NCI-H69 (cell line): ENCODE data around the gene NIM1K.
"Not testable (repeated sequence)": the region's sequence is repeated elsewhere in the genome, so short reads cannot be mapped to it uniquely, and the experiment has no call there.

ENCODE experiments used
- DNase-seq: peaks from one replicate; lab custom pipeline; 2025; lab: John Stamatoyannopoulos, UW

The NIM1K gene

GRCh38 chr5:43230707-43231106 lies 38.7 kb downstream of the NIM1K start:
- no peak for DNase-seq

- DNase-seq, result peak; percentile 55
Observed at GRCh38 chr5:43231977-43232376, 40.0 kb downstream of the NIM1K start.

DNA sequence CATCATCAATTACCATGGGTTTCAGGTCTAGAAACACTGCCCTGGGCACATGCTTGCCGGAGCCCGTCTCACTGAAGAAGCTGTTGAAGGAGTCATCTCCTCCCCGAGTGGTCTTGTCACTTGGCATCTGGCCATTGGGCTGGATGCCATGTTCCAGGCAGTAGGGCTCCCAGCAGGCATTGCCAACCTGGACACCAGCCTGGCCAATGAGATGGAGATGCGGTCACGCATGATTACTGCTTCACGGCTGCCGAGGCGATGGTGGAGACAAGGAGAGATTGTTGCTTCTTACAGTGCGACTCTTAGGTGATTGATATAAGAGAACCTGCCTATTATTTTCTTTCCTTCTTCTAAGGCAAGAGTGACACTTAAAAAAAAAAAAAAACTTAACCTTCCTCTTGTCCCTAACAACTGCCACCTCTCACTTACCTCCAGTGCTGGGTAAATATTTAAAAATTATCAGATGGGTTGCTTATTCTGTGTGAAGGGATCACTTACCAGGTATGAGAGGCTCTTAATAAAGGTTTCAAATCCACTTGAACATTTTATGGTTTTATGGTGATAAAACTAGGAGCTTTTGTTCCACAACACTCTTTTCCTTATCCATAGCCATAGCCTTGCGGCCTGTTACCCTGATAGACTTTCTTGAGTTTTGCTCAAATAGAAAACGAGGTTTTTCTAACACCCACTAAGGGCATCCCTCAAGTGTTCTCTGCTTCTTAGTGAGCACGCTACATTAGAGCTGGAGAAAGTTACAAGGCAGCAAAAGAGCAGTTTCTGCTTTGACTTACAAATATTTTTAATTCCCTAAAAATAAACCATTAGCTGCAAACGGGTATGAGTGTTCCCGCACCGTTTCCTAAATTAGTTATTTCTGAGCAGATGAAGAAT lies 41.2 kb downstream of the NIM1K start:
- DNase-seq, result peak; percentile 58

- no peak for DNase-seq
Observed at GRCh38 chr5:43233946-43234345, 41.9 kb downstream of the NIM1K start.

DNA sequence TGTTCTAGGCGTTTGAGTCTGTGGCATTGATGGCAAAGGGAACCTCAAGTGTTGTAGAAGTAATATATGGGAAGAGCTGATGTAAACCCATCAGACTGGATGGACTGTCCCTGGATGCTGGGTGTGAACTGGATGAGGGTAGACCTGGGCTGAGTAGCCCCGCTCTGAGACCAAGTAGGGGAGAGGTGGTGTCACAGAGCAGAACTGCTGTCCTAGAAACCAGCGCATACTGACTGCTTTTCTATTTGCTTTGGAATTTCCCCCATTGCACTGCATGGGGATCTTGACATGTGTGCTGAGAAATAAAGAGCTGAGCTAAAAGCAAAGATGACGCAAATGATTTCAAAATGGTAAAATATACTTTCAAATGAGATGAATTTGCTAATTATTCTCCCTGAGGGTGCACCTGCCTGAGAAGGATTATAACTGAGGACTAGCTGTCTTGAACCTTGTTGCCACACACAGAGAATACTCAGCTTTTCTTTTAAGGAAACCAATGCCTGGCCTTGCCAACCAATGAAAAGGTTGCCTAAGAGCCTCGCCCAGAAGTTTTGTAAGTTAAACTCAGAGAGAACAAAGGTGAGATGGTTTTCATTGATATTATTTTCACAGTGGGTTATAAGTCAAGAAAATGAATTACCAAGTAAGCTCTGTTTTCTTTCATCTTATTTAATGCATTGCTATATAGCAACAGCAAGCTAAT lies 44.8 kb downstream of the NIM1K start:
- no peak for DNase-seq

GRCh38 chr5:43242196-43242595 lies 50.2 kb downstream of the NIM1K start:
- peak; percentile 19 for DNase-seq

GRCh38 chr5:43243270-43243669 lies 51.2 kb downstream of the NIM1K start:
- DNase-seq, result no peak

DNA sequence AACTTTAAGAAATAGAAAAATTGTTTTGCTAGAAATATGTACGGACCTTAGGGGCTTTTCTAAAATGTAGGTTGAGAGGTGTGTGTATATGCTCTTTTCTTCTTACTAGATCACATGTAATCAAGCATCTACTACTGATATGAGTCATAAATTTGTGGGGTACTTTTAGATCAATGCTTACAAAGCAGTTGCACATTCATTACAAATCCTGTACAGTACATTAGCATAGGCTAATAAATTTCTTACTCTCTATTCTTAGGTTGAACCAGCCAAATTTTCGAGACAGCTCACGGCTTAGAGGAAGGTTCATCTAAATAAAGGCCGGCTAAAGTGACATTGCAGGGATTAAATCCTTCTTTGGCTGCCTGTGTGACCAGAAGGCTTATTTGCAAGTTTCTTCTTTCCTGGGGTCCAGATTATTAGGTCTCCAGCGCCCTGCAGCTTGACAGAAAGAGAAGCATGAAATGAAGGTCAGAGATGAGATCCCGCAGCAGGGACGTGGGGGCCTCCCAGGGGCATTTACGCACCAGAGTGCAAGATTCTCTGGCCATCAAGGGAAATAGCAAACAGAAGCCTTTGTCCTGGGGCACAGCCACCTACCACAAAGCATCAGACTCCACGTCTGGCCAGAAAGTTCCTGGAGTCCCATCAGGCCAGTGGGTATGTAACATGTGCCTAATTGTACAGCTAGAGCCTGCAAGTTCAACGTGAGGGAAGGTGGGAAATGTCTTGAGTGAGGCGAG lies 53.0 kb downstream of the NIM1K start:
- no peak for DNase-seq

DNA sequence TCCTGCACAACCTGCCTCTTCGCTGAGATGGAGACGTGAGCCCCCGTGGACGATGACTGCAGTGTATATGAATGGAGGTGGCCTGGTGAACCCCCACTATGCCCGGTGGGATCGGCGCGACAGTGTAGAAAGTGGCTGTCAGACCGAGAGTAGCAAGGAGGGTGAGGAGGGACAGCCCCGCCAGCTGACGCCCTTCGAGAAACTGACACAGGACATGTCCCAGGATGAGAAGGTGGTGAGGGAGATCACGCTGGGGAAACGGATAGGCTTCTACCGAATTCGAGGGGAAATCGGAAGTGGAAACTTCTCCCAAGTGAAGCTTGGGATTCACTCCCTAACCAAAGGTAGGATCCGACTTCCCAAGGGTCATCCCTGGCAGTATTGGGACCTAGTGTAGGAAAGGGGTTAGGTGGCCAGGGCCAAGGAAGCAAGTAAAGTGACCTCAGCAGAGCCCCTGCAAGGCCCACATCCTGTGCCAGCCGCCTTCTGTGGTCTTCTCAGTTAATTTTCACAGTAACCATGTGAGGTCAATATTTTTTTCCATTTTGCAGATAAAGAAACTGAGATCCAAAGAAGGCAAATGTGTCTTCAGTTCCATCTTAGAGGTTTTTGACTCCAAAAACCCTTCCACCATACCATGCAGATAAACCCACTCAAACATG lies 53.8 kb downstream of the NIM1K start:
- no peak for DNase-seq

DNA sequence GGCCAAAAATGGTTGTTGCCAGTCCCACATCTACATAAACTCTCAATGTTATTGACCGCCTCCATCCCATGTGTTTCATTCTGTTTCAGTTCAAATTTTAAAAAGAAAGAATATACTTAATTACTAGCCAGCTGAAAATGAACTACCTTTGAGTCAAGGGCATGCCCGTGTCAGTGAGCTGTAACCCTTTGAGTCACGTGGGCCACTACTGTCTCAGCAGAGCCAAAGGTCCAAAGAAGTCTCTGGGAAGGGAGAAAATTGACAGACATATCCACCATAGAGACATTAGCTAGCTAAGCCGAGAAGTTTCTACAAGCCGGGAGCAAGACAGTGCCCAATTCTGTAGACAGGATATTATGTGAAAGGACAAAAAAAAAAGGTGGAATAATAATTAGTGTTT lies 59.7 kb downstream of the NIM1K start:
- no peak for DNase-seq

DNA sequence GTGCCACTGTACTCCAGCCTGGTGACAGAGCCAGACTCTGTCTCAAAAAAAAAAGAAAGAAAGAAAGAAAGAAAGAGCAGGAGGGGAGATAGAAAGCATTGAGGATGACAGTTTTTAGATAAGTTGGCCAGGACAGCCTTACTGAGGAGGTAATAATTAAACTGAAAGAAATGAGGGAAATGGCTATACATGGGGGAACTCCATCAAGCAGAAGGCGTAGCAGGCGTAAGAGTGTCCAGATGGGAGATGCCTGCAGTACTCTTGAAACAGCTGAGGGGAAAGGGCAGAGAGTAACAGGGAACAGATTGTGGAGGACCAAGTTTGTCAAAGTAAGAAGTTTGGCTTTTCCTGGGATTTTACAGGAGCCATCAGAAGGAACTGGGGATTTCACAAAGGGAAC lies 63.7 kb downstream of the NIM1K start:
- no peak for DNase-seq

DNA sequence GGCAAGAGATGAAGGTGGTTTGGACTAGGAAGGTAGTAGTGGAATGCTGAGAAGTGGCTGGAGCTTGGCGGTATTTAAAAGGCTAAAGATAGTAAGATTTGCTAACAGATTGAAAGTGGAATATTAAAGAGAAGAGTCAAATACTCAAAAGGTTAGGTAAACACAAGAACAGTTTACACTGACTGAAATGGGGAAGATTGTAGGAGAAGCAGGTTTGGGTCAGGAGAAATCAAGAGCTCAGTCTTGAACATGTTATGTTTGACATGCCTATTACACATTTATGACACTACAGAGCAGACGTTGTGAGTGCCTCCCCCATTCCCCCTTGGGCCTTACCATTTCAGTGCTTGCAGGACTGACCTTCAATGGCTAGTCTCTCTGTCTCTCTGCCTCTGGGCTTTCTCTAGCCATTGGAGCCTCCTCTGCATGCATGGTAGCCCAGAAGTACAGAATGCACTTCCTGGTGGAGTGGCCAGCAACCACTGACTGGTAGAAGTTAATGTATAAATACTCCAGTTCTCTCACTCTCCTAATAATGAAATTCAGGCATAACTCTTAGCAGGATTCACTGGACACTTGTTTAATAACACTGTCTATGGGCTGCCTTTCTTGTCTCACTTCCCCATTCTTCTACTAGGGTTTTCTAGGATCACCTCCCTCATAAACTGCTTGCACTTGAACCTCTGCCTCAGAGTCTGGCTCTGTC lies 64.4 kb downstream of the NIM1K start:
- DNase-seq, result no peak

GRCh38 chr5:43258116-43258515 lies 66.1 kb downstream of the NIM1K start:
- no peak for DNase-seq

DNA sequence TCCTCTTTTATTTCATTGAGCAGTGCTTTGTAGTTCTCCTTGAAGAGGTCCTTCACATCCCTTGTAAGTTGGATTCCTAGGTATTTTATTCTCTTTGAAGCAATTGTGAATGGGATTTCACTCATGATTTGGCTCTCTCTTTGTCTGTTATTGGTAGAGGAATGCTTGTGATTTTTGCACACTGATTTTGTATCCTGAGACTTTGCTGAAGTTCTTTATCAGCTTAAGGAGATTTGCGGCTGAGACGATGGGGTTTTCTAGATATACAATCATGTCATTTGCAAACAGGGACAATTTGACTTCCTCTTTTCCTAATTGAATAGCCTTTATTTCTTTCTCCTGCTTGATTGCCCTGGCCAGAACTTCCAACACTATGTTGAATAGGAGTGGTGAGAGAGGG lies 70.2 kb downstream of the NIM1K start:
- DNase-seq, result not testable (repeated sequence)

DNA sequence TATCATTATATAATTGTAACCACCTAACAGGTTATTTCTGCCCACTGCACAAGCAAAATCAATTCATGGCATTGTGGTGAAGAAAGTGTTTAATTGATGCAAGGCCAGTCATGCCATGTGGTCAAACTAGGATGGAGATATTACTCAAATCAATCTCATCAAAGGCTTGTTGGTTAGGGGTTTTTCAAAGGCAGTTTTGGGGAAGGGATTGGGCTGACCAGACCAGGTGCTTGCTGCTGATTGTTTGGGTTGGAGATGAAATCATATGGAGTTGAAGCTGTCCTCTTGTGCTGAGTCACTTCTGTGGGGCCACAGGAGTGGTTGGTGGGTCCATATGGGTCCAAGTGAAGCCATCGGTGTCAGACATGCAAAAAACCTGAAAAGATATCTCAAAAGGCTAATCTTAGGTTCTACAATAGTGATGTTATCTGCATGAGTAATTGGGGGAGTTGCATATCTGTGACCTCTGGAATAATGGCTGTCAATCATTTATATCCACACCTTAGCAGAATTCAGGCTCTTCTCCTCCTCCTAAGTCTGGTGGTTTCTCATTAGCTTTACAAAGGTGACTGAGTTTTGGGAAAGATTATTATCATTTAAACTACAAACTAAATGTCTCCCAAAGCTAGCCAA lies 76.3 kb downstream of the NIM1K start:
- no peak for DNase-seq

GRCh38 chr5:43270645-43271044 lies 78.6 kb downstream of the NIM1K start:
- DNase-seq, result no peak

DNA sequence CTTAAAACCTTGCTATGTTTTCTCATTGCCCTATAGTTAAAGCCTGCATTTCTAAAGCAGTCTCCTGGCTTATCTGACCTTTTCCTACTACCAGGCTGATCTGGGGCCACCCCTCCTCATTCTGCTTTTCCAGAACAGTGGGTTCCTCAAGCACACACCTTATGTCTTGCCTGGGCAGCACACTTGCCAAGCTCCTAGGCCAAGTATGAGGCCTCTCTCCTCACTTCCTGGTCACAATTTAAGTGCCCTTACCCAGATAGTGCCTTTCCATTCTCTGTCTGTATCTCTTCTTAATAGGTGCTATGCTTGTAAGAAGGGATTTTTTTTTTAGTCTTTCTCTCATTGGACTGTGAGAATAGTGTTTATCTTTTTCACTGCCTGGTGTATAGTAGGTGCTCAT lies 81.5 kb downstream of the NIM1K start:
- DNase-seq, result no peak

DNA sequence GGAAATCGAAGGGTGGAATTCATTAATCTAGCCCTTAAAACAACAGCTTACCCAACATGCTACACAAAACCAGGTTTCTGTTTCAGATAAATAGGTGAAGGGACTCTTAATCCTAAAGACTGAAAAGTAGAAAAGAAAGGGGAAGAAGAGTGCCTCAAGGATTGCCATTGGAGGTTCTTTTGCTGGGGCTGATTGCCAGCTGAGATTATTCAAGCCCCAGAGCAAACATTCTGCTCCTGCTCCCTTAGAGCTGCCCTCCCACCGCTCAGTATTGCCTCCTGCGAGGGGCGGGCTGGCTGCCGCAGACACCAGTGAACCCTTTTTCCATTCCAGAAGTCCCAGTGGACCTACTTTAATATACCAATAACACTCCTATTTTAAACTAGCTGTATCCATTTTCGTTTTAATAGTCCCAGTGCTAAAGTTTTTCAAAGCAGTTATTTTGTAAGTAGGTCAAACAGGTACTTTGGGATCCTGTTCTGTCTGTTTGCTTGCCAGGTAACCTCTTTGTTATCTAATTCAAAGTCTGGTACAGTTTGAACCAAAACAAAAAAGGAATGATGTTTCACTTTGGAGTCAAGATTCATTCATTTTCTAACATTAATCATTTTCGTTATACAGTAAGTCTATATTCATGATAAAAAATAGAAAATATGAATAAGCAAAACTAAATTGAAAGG lies 82.5 kb downstream of the NIM1K start:
- DNase-seq, result peak; percentile 60

- DNase-seq, result no peak
Observed at GRCh38 chr5:43275391-43275790, 83.4 kb downstream of the NIM1K start.

- DNase-seq, result no peak
Observed at GRCh38 chr5:43279548-43280274, 87.7 kb downstream of the NIM1K start.
